Measurements from ENCODE around the gene PLPP4. TPM values are rescaled to one million over a fixed set of nuclear protein-coding genes. Genes with fewer than 3 reads are reported as not detected.

The PLPP4 gene
- total RNA-seq, 1 experiment from 2014 or later = not detected

GRCh38 chr10:120485946-120486345, 28.9 kb downstream of the PLPP4 start:
- no TSS peak for BruUV-seq (replicated peaks)
- TF ChIP-seq CTCF (conservative IDR thresholded peaks at IDR 0.05) = no peak
- no peak for TF ChIP-seq EZH2 (IDR thresholded peaks at IDR 0.05; ENCODE audit: low read depth)
- POLR2A ChIA-PET (ENCODE audit: unreplicated experiment) = no interaction called here
- Histone ChIP-seq H2AFZ (no peak overlapping the region), H4K20me1 (ENCODE audit: insufficient read depth) (no peaks in the 10 kb centered on the region), H3K9me3 (ENCODE audit: insufficient read depth, low read depth) (no peaks in the 10 kb centered on the region), H3K27me3 (ENCODE audit: insufficient read depth, low read depth) (no peaks in the 10 kb centered on the region), H3K27ac (no peak overlapping the region), H3K4me3 (no peak overlapping the region), H3K4me1 (replicated peaks; ENCODE audit: insufficient read depth) (no peaks in the 10 kb centered on the region), H3K9me2 (ENCODE audit: insufficient read depth) (no peaks in the 10 kb centered on the region), H3K36me3 (ENCODE audit: low read depth) (no peaks in the 10 kb centered on the region), H3K79me2 (ENCODE audit: low read depth) (no peaks in the 10 kb centered on the region), H3F3A (ENCODE audit: insufficient read depth, low read depth) (no peaks in the 10 kb centered on the region), H3K4me2 (no peak overlapping the region)
- CTCF ChIA-PET = no interaction called here
- intact Hi-C loops (cut with micrococcal nuclease; ENCODE audit: unreplicated experiment) = no loop called here
- no peak for DNase-seq

- TF ChIP-seq EZH2 (IDR thresholded peaks at IDR 0.05; ENCODE audit: low read depth) (no peak), CTCF (conservative IDR thresholded peaks at IDR 0.05) (no peak)
- no peaks in the 10 kb centered on the region for H3K79me2 ChIP-seq (ENCODE audit: low read depth)
- H3K27ac ChIP-seq = no peak overlapping the region
- H3K4me1 ChIP-seq (replicated peaks; ENCODE audit: insufficient read depth) = no peaks in the 10 kb centered on the region
- ChIA-PET POLR2A (ENCODE audit: unreplicated experiment) (no interaction called here), CTCF (no interaction called here)
- H3K9me2 ChIP-seq (ENCODE audit: insufficient read depth) = no peaks in the 10 kb centered on the region
- no peak overlapping the region for H2AFZ ChIP-seq
- no peaks in the 10 kb centered on the region for H4K20me1 ChIP-seq (ENCODE audit: insufficient read depth)
- H3K36me3 ChIP-seq (ENCODE audit: low read depth) = no peaks in the 10 kb centered on the region
- H3K4me3 ChIP-seq = no peak overlapping the region
- intact Hi-C loops (cut with micrococcal nuclease; ENCODE audit: unreplicated experiment) = no loop called here
- H3K27me3 ChIP-seq (ENCODE audit: insufficient read depth, low read depth) = no peaks in the 10 kb centered on the region
- H3F3A ChIP-seq (ENCODE audit: insufficient read depth, low read depth) = no peaks in the 10 kb centered on the region
- no peaks in the 10 kb centered on the region for H3K9me3 ChIP-seq (ENCODE audit: insufficient read depth, low read depth)
- no peak for DNase-seq
- no TSS peak for BruUV-seq (replicated peaks)
- H3K4me2 ChIP-seq = no peak overlapping the region
These were observed 29.7 kb downstream of the PLPP4 start for GRCh38 chr10:120486671-120487205.

- H3K4me2 ChIP-seq = no peak overlapping the region
- no peaks in the 10 kb centered on the region for H4K20me1 ChIP-seq (ENCODE audit: insufficient read depth)
- H3K27me3 ChIP-seq (ENCODE audit: insufficient read depth, low read depth) = no peaks in the 10 kb centered on the region
- H3K4me1 ChIP-seq (replicated peaks; ENCODE audit: insufficient read depth) = no peaks in the 10 kb centered on the region
- H3K27ac ChIP-seq = no peak overlapping the region
- H3F3A ChIP-seq (ENCODE audit: insufficient read depth, low read depth) = no peaks in the 10 kb centered on the region
- CTCF ChIA-PET = no interaction called here
- H3K79me2 ChIP-seq (ENCODE audit: low read depth) = no peaks in the 10 kb centered on the region
- H3K9me2 ChIP-seq (ENCODE audit: insufficient read depth) = no peaks in the 10 kb centered on the region
- no peak for TF ChIP-seq CTCF (conservative IDR thresholded peaks at IDR 0.05)
- TF ChIP-seq EZH2 (IDR thresholded peaks at IDR 0.05; ENCODE audit: low read depth) = no peak
- POLR2A ChIA-PET (ENCODE audit: unreplicated experiment) = no interaction called here
- no peak overlapping the region for H2AFZ ChIP-seq
- no peaks in the 10 kb centered on the region for H3K36me3 ChIP-seq (ENCODE audit: low read depth)
- intact Hi-C loops (cut with micrococcal nuclease; ENCODE audit: unreplicated experiment) = no loop called here
- no peak overlapping the region for H3K4me3 ChIP-seq
- no peaks in the 10 kb centered on the region for H3K9me3 ChIP-seq (ENCODE audit: insufficient read depth, low read depth)
- no peak for DNase-seq
- no TSS peak for BruUV-seq (replicated peaks)
These were observed 33.3 kb downstream of the PLPP4 start for GRCh38 chr10:120490288-120490687.

Measured in PC-9 (cell line).